Vagina (tissue), 2 donors: ENCODE results near the gene STPG2.

ENCODE experiments used
- CTCF ChIP-seq, 3 experiments: fragments of 450-650 bp in 2 of 3; fragments of 200-600 bp in 1 of 3; sonication (generic) in 1 of 3; IDR thresholded peaks; one replicate each; pipeline ENCODE4 v1.5.1; 2017 to 2019; ENCODE audit warnings: antibody characterized with exemption in 3 of 3, mild to moderate bottlenecking in 2 of 3, moderate library complexity in 2 of 3
- POLR2A ChIP-seq, 2 donors: fragments of 450-650 bp; IDR thresholded peaks; one replicate each; pipeline ENCODE4 v1.6.1; 2017; ENCODE audit warnings: antibody characterized with exemption in 2 of 2, mild to moderate bottlenecking in 2 of 2, moderate library complexity in 2 of 2
- POLR2AphosphoS5 ChIP-seq, 2 donors: sonication (generic); formaldehyde crosslinking; IDR thresholded peaks; one replicate each; pipeline ENCODE4 v1.9.0; 2017; ENCODE audit warnings: antibody characterized with exemption in 2 of 2, mild to moderate bottlenecking in 2 of 2, low read depth in 1 of 2; ENCODE audit not compliant: insufficient read depth in 1 of 2

DNA sequence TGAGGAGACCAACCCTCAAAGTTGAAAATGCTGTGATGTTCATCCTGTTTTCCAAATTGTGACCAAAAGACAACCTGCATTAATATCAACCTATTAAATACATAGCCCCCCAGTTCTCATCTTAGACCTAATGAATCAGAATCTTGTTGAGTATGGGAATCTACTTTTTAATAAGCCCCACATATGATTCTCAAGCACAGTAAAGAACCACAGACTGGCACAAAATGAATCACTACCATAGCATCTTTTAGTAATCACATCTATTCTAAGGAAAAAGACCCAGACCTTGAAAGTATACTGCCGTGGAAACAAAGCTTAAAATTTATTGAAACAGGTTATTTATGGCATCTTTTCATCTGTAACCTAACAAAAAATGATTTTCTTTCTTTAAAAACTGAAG is 152.9 kb downstream of the STPG2 start:
- TF ChIP-seq POLR2A (IDR thresholded peaks at IDR 0.05) (no peak), CTCF (IDR thresholded peaks at IDR 0.05) (no peak), POLR2AphosphoS5 (IDR thresholded peaks at IDR 0.05; ENCODE audit: insufficient read depth in 1 of 2, low read depth in 1 of 2) (no peak)
